ENCODE results near the gene C3orf33. TPM values are rescaled to one million over a fixed set of nuclear protein-coding genes. Genes with fewer than 3 reads are reported as not detected.

Gene C3orf33
- total RNA-seq, 2 experiments from 2014 or later = 1.1 to 1.3 TPM

- H3K27me3 Mint-ChIP-seq = peaks cover 75% of the 10 kb centered on the region
Observed at GRCh38 chr3:155744010-155744625, 62.0 kb downstream of the C3orf33 start.

DNA sequence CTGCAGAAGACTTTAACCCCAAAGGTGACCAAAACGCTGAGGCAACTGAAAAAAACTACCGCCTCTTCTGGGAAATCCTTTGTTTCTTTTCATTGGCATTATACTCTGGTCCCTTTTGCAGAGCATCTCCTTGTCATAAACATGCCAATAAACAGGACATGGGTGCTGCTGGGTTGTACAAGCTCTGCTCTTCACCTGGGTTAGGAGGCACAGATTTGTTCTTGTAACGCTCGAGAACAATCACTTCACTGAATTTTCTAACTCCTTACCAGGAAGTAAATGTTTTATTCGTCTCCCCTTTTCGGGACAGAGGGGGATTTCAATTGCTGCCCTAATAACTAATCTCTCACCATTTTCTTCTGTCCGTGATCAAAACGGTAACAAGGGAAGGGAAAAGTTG is 62.5 kb downstream of the C3orf33 start:
- Mint-ChIP-seq H3K36me3 (no peaks in the 10 kb centered on the region), H3K4me1 (peaks cover 20% of the 10 kb centered on the region), H3K27me3 (peaks cover 78% of the 10 kb centered on the region), H3K27ac (no peak overlapping the region), H3K9me3 (ENCODE audit: low read depth) (no peaks in the 10 kb centered on the region), H3K4me3 (peak overlapping the region; percentile 74)
- no peak for DNase-seq
- no peak for ATAC-seq
- CTCF ChIA-PET = interaction anchor here (1.2 kb wide), 1 partner anchor 62 kb away, joined by 5 read pairs; the partner anchor contains the start of gene C3orf33

More at GRCh38 chr3:155744010-155744625, 62.0 kb downstream of the C3orf33 start:
- ATAC-seq = peak; percentile 54
- Mint-ChIP-seq H3K27ac (no peak overlapping the region), H3K36me3 (no peaks in the 10 kb centered on the region), H3K4me3 (peak overlapping the region; percentile 74), H3K9me3 (ENCODE audit: low read depth) (no peaks in the 10 kb centered on the region), H3K4me1 (peaks cover 20% of the 10 kb centered on the region)
- CTCF ChIA-PET = interaction anchor here (1.2 kb wide), 1 partner anchor 62 kb away, joined by 5 read pairs; the partner anchor contains the start of gene C3orf33
- peak; percentile 49 for DNase-seq

DNA sequence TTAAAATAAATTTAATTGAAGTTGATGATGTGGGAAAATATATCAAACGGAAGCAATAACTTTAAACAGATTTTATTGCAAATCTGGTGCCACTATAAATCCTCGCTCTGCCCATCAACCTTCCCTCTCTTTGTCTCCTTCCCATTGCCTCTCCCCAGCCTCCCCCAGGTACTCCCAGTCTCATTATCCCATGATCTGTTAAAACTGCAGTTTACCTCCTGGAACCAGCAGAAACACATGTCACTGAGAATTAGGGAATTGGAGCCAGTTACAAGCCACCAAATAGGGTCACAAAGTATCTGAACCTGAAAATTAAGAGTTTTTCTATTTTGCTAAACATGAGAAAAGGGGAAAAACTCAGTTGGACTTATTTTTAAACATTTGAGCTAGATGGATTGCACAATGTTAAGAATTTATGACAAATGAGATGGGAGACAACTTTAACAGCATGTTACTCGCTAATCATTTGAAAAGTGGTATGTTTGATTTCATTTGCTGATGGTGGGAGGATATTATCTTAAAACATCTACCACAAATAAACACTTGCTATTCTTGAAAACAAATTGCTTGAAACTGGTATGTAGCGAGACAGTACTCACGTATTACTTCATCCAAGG is 63.6 kb downstream of the C3orf33 start:
- DNase-seq (no peak), ATAC-seq (no peak)
- CTCF ChIA-PET = no interaction called here
- Mint-ChIP-seq H3K4me3 (no peak overlapping the region), H3K4me1 (peaks cover 20% of the 10 kb centered on the region), H3K27me3 (peaks cover 74% of the 10 kb centered on the region), H3K27ac (no peak overlapping the region), H3K9me3 (ENCODE audit: low read depth) (no peaks in the 10 kb centered on the region), H3K36me3 (no peaks in the 10 kb centered on the region)

GRCh38 chr3:155741603-155742002 is 64.5 kb downstream of the C3orf33 start:
- ATAC-seq = no peak
- H3K36me3 Mint-ChIP-seq = no peaks in the 10 kb centered on the region
- no peak overlapping the region for H3K27ac Mint-ChIP-seq
- H3K27me3 Mint-ChIP-seq = peaks cover 66% of the 10 kb centered on the region
- H3K9me3 Mint-ChIP-seq (ENCODE audit: low read depth) = no peaks in the 10 kb centered on the region
- H3K4me3 Mint-ChIP-seq = no peak overlapping the region
- CTCF ChIA-PET = no interaction called here
- DNase-seq = no peak
- peaks cover 20% of the 10 kb centered on the region for H3K4me1 Mint-ChIP-seq

GRCh38 chr3:155741101-155741500 is 65.0 kb downstream of the C3orf33 start:
- Mint-ChIP-seq H3K36me3 (no peaks in the 10 kb centered on the region), H3K9me3 (ENCODE audit: low read depth) (no peaks in the 10 kb centered on the region), H3K27me3 (peaks cover 66% of the 10 kb centered on the region), H3K4me1 (peaks cover 20% of the 10 kb centered on the region), H3K4me3 (no peak overlapping the region), H3K27ac (no peak overlapping the region)
- no peak for ATAC-seq
- no peak for DNase-seq
- CTCF ChIA-PET = interaction anchor here (0.7 to 0.9 kb wide), 2 partner anchors 39 to 303 kb away, joined by 3 read pairs; no protein-coding TSS in a partner anchor

DNA sequence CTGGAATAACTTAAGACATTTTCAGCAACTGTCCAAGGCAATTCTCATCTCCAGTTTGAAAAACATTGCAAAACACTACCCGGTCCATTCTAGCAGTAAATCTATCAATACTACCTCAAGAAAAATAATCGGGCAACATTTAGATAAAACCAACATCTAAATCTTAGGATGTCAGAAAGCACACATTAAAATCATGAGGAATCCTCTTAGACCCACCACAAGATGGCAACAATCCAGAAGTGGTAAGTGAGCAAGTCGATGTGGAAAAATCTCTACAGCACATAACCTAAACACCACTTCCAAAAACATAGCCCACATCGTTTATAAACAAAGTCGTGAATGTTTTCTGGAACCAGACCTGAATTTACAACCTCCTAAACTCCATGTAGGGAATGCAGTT is 66.9 kb downstream of the C3orf33 start:
- Mint-ChIP-seq H3K4me1 (peaks cover 7% of the 10 kb centered on the region), H3K36me3 (no peaks in the 10 kb centered on the region), H3K9me3 (ENCODE audit: low read depth) (no peaks in the 10 kb centered on the region), H3K27me3 (peaks cover 50% of the 10 kb centered on the region), H3K27ac (no peak overlapping the region), H3K4me3 (no peak overlapping the region)
- ATAC-seq = no peak
- CTCF ChIA-PET = no interaction called here
- no peak for DNase-seq

- Mint-ChIP-seq H3K9me3 (ENCODE audit: low read depth) (no peaks in the 10 kb centered on the region), H3K4me3 (no peak overlapping the region), H3K4me1 (peaks cover 3% of the 10 kb centered on the region), H3K36me3 (no peaks in the 10 kb centered on the region), H3K27me3 (peaks cover 49% of the 10 kb centered on the region), H3K27ac (no peak overlapping the region)
- DNase-seq (no peak), ATAC-seq (no peak)
- CTCF ChIA-PET = no interaction called here
Observed at GRCh38 chr3:155738580-155739076, 67.5 kb downstream of the C3orf33 start.

- Mint-ChIP-seq H3K27me3 (peaks cover 48% of the 10 kb centered on the region), H3K27ac (no peak overlapping the region), H3K36me3 (no peaks in the 10 kb centered on the region), H3K4me1 (peaks cover 1% of the 10 kb centered on the region), H3K4me3 (no peak overlapping the region), H3K9me3 (ENCODE audit: low read depth) (no peaks in the 10 kb centered on the region)
- CTCF ChIA-PET = no interaction called here
- DNase-seq (no peak), ATAC-seq (no peak)
Observed at GRCh38 chr3:155737844-155738460, 68.1 kb downstream of the C3orf33 start.

GRCh38 chr3:155736381-155736780 is 69.7 kb downstream of the C3orf33 start:
- Mint-ChIP-seq H3K27ac (no peak overlapping the region), H3K4me1 (peaks cover 1% of the 10 kb centered on the region), H3K36me3 (no peaks in the 10 kb centered on the region), H3K27me3 (peaks cover 40% of the 10 kb centered on the region), H3K4me3 (no peak overlapping the region), H3K9me3 (ENCODE audit: low read depth) (no peaks in the 10 kb centered on the region)
- ATAC-seq (no peak), DNase-seq (no peak)
- CTCF ChIA-PET = interaction anchor here (0.6 kb wide), 1 partner anchor 240 kb away, joined by 3 read pairs; no protein-coding TSS in a partner anchor

DNA sequence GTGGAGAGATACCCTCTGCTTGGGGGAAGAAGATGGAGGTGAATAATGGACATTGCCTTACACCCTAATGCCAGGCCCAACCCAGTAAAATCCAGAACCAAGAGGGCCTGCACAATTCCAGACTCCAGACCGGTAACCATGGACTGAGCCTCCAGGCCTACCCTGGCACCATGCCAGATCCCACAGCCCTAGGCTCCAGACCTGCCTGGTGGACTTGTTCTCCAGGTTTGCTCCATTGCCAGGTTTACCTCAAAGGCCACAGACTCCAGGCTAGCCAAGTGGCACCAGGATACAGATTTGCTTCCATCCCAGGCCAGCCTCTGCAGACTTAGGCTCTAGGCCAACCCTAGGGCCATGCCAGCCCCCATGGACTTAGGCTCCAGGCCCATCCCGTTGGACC is 75.2 kb downstream of the C3orf33 start:
- Mint-ChIP-seq H3K4me1 (no peaks in the 10 kb centered on the region), H3K27ac (no peak overlapping the region), H3K9me3 (ENCODE audit: low read depth) (no peaks in the 10 kb centered on the region), H3K27me3 (peaks cover 15% of the 10 kb centered on the region), H3K36me3 (no peaks in the 10 kb centered on the region), H3K4me3 (no peak overlapping the region)
- ATAC-seq (no peak), DNase-seq (no peak)
- CTCF ChIA-PET = no interaction called here

- H3K36me3 Mint-ChIP-seq = no peaks in the 10 kb centered on the region
- CTCF ChIA-PET = no interaction called here
- no peaks in the 10 kb centered on the region for H3K9me3 Mint-ChIP-seq (ENCODE audit: low read depth)
- ATAC-seq = no peak
- H3K4me1 Mint-ChIP-seq = no peaks in the 10 kb centered on the region
- no peak overlapping the region for H3K27ac Mint-ChIP-seq
- no peak overlapping the region for H3K4me3 Mint-ChIP-seq
- no peak for DNase-seq
- H3K27me3 Mint-ChIP-seq = peaks cover 19% of the 10 kb centered on the region
Observed at GRCh38 chr3:155727836-155728235, 78.2 kb downstream of the C3orf33 start.

DNA sequence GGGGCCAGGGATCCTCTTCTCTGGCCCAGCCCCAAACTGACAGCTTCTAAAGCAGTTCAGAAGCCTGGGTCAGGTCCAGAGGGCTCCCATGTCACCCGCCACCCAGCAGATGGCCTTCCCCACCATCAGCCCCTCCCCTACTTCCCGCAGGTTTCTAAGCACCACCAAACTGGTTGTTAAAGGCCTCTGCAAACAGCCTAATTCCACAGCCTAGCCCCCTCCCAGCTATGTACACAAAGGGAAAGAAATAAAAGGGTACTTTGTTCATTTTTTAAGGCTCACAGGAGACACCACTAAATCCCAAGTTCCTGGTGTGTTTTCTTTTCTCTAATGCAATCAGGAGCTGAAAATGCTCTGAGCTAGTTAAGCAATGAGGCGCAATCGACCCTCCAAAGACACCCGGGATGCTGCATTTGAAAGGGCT is 91.8 kb downstream of the C3orf33 start:
- CTCF ChIA-PET = interaction anchor here (2.6 kb wide), 1 partner anchor 13 kb away, joined by 6 read pairs; no protein-coding TSS in a partner anchor

More for the DNA sequence above, 91.8 kb downstream of the C3orf33 start:
- Mint-ChIP-seq H3K4me3 (no peak overlapping the region), H3K27me3 (no peaks in the 10 kb centered on the region), H3K27ac (no peak overlapping the region), H3K4me1 (no peaks in the 10 kb centered on the region), H3K36me3 (no peaks in the 10 kb centered on the region), H3K9me3 (ENCODE audit: low read depth) (peaks cover 3% of the 10 kb centered on the region)
- no peak for DNase-seq
- ATAC-seq = no peak

Data from activated CD8-positive, alpha-beta memory T cell treated with anti-CD3 and anti-CD28 coated beads, Interleukin-2, amount 10 ng/mL, durations not matched to agents 7 days and 5 days (primary cell).